ENCODE measurements around the gene NXT1.

DNA sequence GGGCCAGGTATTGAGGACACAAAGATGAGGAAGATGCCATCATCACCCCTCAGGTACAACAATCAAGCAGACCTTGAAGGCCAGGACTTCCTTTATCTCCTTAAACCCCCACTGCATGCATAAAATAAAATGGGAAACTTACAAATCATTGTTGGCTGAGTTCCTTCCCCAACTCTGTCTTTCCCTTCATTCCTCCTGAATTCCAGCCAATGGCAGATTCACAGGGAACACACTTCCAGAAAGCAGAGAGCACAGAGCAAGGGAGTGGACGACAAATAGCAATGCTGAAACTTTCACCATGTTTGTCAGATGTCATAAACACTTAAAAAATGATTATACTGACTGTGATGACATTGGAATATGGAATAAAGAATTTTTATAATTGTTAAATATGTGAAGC lies 37.3 kb upstream of the NXT1 start:
- TF ChIP-seq ARNTL (CRISPR knock-in tag; IDR thresholded peaks at IDR 0.05; ENCODE audit: borderline replicate concordance, low read depth) = no peak
- no peak for TF ChIP-seq GLIS3 (CRISPR knock-in tag; IDR thresholded peaks at IDR 0.05)
- TF ChIP-seq ZNF8 (CRISPR knock-in tag; IDR thresholded peaks at IDR 0.05) = no peak
- TF ChIP-seq ZFP3 (CRISPR knock-in tag; IDR thresholded peaks at IDR 0.05) = no peak
- TF ChIP-seq RARB (CRISPR knock-in tag; IDR thresholded peaks at IDR 0.05) = no peak
- no peak for TF ChIP-seq ZFP30 (CRISPR knock-in tag; IDR thresholded peaks at IDR 0.05)
- TF ChIP-seq TOX (CRISPR knock-in tag; IDR thresholded peaks at IDR 0.05; ENCODE audit: borderline replicate concordance) = no peak
- no peak for TF ChIP-seq ISL1 (CRISPR knock-in tag; IDR thresholded peaks at IDR 0.05)
- TF ChIP-seq, protein P1, sequence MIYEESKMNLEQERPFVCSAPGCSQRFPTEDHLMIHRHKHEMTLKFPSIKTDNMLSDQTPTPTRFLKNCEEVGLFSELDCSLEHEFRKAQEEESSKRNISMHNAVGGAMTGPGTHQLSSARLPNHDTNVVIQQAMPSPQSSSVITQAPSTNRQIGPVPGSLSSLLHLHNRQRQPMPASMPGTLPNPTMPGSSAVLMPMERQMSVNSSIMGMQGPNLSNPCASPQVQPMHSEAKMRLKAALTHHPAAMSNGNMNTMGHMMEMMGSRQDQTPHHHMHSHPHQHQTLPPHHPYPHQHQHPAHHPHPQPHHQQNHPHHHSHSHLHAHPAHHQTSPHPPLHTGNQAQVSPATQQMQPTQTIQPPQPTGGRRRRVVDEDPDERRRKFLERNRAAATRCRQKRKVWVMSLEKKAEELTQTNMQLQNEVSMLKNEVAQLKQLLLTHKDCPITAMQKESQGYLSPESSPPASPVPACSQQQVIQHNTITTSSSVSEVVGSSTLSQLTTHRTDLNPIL (CRISPR knock-in tag; IDR thresholded peaks at IDR 0.05; ENCODE audit: low read depth) = no peak
